GM18498 (cell line): Measurements from ENCODE around the gene YY1.
"Not testable (repeated sequence)": the region's sequence is repeated elsewhere in the genome, so short reads cannot be mapped to it uniquely, and the experiment has no call there.

Source experiments
- ATAC-seq: cut with Tn5 transposase; IDR thresholded peaks from one replicate; pipeline ENCODE4 v1.9.1; 2021; ENCODE audit warnings: mild to moderate bottlenecking, moderate library complexity; ENCODE audit not compliant: unreplicated experiment

YY1 gene

GRCh38 chr14:100294963-100295330 lies 56.0 kb downstream of the YY1 start:
- ATAC-seq, result no peak

GRCh38 chr14:100295376-100296105 lies 56.6 kb downstream of the YY1 start:
- no peak for ATAC-seq

- no peak for ATAC-seq
Observed at GRCh38 chr14:100296106-100296651, 57.2 kb downstream of the YY1 start.

GRCh38 chr14:100296729-100297128 lies 57.8 kb downstream of the YY1 start:
- ATAC-seq, result not testable (repeated sequence)

GRCh38 chr14:100297320-100298300 lies 58.7 kb downstream of the YY1 start:
- ATAC-seq, result peak; percentile 91

- ATAC-seq, result no peak
Observed at GRCh38 chr14:100298551-100299237, 59.8 kb downstream of the YY1 start.

- ATAC-seq, result no peak
Observed at GRCh38 chr14:100299238-100299560, 60.3 kb downstream of the YY1 start.

- no peak for ATAC-seq
Observed at GRCh38 chr14:100302616-100303015, 63.7 kb downstream of the YY1 start.

- ATAC-seq, result no peak
Observed at GRCh38 chr14:100303179-100303578, 64.2 kb downstream of the YY1 start.

- no peak for ATAC-seq
Observed at GRCh38 chr14:100303925-100304324, 65.0 kb downstream of the YY1 start.

GRCh38 chr14:100304825-100305323 lies 65.9 kb downstream of the YY1 start:
- no peak for ATAC-seq

- ATAC-seq, result no peak
Observed at GRCh38 chr14:100305324-100306100, 66.6 kb downstream of the YY1 start.

- ATAC-seq, result peak; percentile 95
Observed at GRCh38 chr14:100306101-100306997, 67.4 kb downstream of the YY1 start, which contains the start of gene SLC25A29. TSS of gene SLC25A29 (minus strand) at chr14:100306444. CDS start at chr14:100306232, 212 bp downstream.

GRCh38 chr14:100306998-100307765 lies 68.2 kb downstream of the YY1 start:
- peak; percentile 5 for ATAC-seq

GRCh38 chr14:100307766-100308426 lies 69.0 kb downstream of the YY1 start:
- ATAC-seq, result no peak

- not testable (repeated sequence) for ATAC-seq
Observed at GRCh38 chr14:100308427-100308792, 69.5 kb downstream of the YY1 start.

GRCh38 chr14:100309028-100309737 lies 70.2 kb downstream of the YY1 start:
- no peak for ATAC-seq
